HG03108 (cell line): ENCODE data around the gene ELMOD3.
"Not testable (repeated sequence)": the region's sequence is repeated elsewhere in the genome, so short reads cannot be mapped to it uniquely, and the experiment has no call there.

Experiments used
- ATAC-seq: cut with Tn5 transposase; IDR thresholded peaks from one replicate; pipeline ENCODE4 v1.9.1; 2021; ENCODE audit warnings: moderate library complexity; ENCODE audit not compliant: unreplicated experiment

The ELMOD3 gene

GRCh38 chr2:85439569-85439968 is 85.0 kb downstream of the ELMOD3 start:
- ATAC-seq, result not testable (repeated sequence)

GRCh38 chr2:85439986-85440385 is 85.4 kb downstream of the ELMOD3 start:
- no peak for ATAC-seq

- ATAC-seq, result no peak
Observed at GRCh38 chr2:85440729-85441128, 86.2 kb downstream of the ELMOD3 start.
